ENCODE results near the gene WDR20. TPM values are rescaled to one million over a fixed set of nuclear protein-coding genes. Genes with fewer than 3 reads are reported as not detected.

Gene WDR20
- total RNA-seq, 1 experiment from 2014 or later = 25.6 TPM

- DNase-seq (ENCODE audit: low spot score) = no peak
- H3K4me1 Mint-ChIP-seq = peaks cover 28% of the 10 kb centered on the region
- no peaks in the 10 kb centered on the region for H3K27me3 Mint-ChIP-seq (ENCODE audit: low read depth)
- peak overlapping the region; percentile 96 for H3K27ac Mint-ChIP-seq
- ATAC-seq = no peak
- CTCF ChIA-PET = no interaction called here
- TF ChIP-seq GRHL2 (CRISPR knock-in tag; IDR thresholded peaks at IDR 0.05; ENCODE audit: insufficient replicate concordance, severe bottlenecking) = no peak
- POLR2A ChIA-PET = interaction anchor here (1.0 kb wide), 1 partner anchor 50 kb away, joined by 3 read pairs; no protein-coding TSS in a partner anchor
- peaks cover 5% of the 10 kb centered on the region; the same call in 1 of the 2 replicates for H3K9me3 Mint-ChIP-seq
- peak overlapping the region; percentile 98 for H3K4me3 Mint-ChIP-seq
- H3K36me3 Mint-ChIP-seq = peaks cover 13% of the 10 kb centered on the region
Measured at GRCh38 chr14:102138535-102138934, 1.2 kb upstream of the WDR20 start.

DNA sequence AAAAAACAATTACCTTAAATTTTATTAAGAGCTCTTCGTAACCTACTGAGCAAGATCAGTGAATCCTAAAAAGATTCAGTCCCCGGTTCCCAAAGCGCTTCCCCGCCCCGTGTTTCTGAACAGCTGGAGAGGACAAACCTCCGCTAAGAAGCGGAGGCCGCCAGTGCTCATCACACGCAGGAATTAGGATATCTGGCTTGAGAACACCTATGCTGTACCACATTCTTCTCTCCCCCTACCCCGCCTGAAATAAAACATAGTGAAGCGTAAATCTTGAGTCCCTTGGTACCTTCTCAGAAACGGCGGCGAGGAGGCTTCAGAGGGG, 774 bp upstream of the WDR20 start:
- H3K36me3 Mint-ChIP-seq = peaks cover 12% of the 10 kb centered on the region
- ATAC-seq (no peak), DNase-seq (ENCODE audit: low spot score) (no peak)
- peak overlapping the region; percentile 96 for H3K27ac Mint-ChIP-seq
- peaks cover 28% of the 10 kb centered on the region for H3K4me1 Mint-ChIP-seq
- ChIA-PET POLR2A (interaction anchor here (1.0 kb wide), 1 partner anchor 51 kb away, joined by 3 read pairs; no protein-coding TSS in a partner anchor), CTCF (no interaction called here)
- TF ChIP-seq CREB1 (CRISPR knock-in tag; IDR thresholded peaks at IDR 0.05) (no peak), KAT7 (CRISPR knock-in tag; IDR thresholded peaks at IDR 0.05; ENCODE audit: borderline replicate concordance) (0 out of 2 replicates have a peak, but pooled peaks have one; percentile 20)
- TF ChIP-seq, protein P1, sequence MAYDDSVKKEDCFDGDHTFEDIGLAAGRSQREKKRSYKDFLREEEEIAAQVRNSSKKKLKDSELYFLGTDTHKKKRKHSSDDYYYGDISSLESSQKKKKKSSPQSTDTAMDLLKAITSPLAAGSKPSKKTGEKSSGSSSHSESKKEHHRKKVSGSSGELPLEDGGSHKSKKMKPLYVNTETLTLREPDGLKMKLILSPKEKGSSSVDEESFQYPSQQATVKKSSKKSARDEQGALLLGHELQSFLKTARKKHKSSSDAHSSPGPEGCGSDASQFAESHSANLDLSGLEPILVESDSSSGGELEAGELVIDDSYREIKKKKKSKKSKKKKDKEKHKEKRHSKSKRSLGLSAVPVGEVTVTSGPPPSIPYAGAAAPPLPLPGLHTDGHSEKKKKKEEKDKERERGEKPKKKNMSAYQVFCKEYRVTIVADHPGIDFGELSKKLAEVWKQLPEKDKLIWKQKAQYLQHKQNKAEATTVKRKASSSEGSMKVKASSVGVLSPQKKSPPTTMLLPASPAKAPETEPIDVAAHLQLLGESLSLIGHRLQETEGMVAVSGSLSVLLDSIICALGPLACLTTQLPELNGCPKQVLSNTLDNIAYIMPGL (CRISPR knock-in tag; IDR thresholded peaks at IDR 0.05) = no peak
- H3K4me3 Mint-ChIP-seq = peak overlapping the region; percentile 98
- H3K9me3 Mint-ChIP-seq = peaks cover 5% of the 10 kb centered on the region; the same call in 1 of the 2 replicates
- no peaks in the 10 kb centered on the region for H3K27me3 Mint-ChIP-seq (ENCODE audit: low read depth)

DNA sequence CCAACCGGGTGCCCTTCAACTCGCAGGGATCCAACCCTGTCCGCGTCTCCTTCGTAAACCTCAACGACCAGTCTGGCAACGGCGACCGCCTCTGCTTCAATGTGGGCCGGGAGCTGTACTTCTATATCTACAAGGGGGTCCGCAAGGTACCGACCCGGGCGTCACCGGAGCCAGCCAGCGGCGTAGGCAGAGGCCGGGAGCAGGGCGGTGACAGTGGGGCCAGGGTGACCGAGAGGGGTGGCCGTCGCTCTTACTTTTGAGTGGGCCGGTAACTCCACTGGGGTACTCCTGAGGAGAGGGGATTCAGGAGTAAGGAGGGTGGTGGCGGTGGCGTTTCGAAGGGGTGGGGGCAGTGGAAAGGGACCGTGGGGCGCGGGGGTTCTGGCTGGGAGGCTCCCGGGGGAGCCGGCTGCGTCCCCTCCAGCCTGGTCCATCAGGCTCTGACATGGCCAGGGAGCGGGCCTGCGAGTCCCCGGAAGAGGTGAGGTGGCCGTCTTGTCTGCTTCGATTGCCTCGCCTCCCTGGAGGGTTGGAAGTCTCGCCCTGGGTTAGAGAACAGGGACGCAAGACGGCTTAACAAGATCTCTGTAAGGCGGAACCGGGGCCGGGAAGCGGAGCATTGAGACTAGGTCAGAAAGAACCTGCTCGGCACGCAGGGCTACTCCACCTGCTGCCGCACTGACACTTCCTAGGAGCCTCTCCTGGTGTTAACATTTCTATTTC, 491 bp downstream of the WDR20 start:
- POLR2A ChIA-PET = interaction anchor here (0.5 to 1.3 kb wide), 2 partner anchors 15 to 177 kb away, joined by 4 read pairs; no protein-coding TSS in a partner anchor
- no peaks in the 10 kb centered on the region for H3K9me3 Mint-ChIP-seq
- CTCF ChIA-PET = interaction anchor here (1.1 kb wide), 1 partner anchor 17 kb away, joined by 3 read pairs; no protein-coding TSS in a partner anchor

More for the DNA sequence above, 491 bp downstream of the WDR20 start:
- Mint-ChIP-seq H3K27ac (peak overlapping the region; percentile 93), H3K4me3 (peak overlapping the region; percentile 98), H3K27me3 (ENCODE audit: low read depth) (no peaks in the 10 kb centered on the region), H3K4me1 (peaks cover 28% of the 10 kb centered on the region), H3K36me3 (no peaks in the 10 kb centered on the region; the same call in 1 of the 2 replicates)
- DNase-seq (ENCODE audit: low spot score) = peak; percentile 30
- TF ChIP-seq ZNF532 (CRISPR knock-in tag; IDR thresholded peaks at IDR 0.05; ENCODE audit: borderline replicate concordance) (no peak), RELA (CRISPR knock-in tag; IDR thresholded peaks at IDR 0.05; ENCODE audit: borderline replicate concordance) (0 out of 2 replicates have a peak, but pooled peaks have one; percentile 49), ZNF263 (CRISPR knock-in tag; IDR thresholded peaks at IDR 0.05; ENCODE audit: low read depth) (0 out of 2 replicates have a peak, but pooled peaks have one; percentile 2), IRF1 (CRISPR knock-in tag; IDR thresholded peaks at IDR 0.05) (0 out of 2 replicates have a peak, but pooled peaks have one; percentile 21)
- ATAC-seq = peak; percentile 4

All from WTC11 (cell line).